ENCODE measurements around the gene GH1. TPM values are rescaled to one million over a fixed set of nuclear protein-coding genes. Genes with fewer than 3 reads are reported as not detected.
"Not testable (repeated sequence)": the region's sequence is repeated elsewhere in the genome, so short reads cannot be mapped to it uniquely, and the experiment has no call there.

The GH1 gene
- total RNA-seq, 2 experiments from 2014 or later, result not detected

GRCh38 chr17:63903787-63904201 is 14.8 kb downstream of the GH1 start:
- H3K27ac Mint-ChIP-seq, result not testable (repeated sequence)
- Mint-ChIP-seq H3K27me3 (peaks cover 30% of the 10 kb centered on the region), H3K4me1 (peaks cover 13% of the 10 kb centered on the region)

GRCh38 chr17:63901971-63902370 is 16.7 kb downstream of the GH1 start:
- not testable (repeated sequence) for H3K27ac Mint-ChIP-seq; H3K4me3 Mint-ChIP-seq; DNase-seq; H3K36me3 Mint-ChIP-seq (ENCODE audit: low read depth); H3K9me3 Mint-ChIP-seq
- peaks cover 19% of the 10 kb centered on the region for H3K27me3 Mint-ChIP-seq
- peaks cover 13% of the 10 kb centered on the region for H3K4me1 Mint-ChIP-seq
- ChIA-PET CTCF (interaction anchor here (0.6 to 5.1 kb wide), 13 partner anchors 9 to 432 kb away, joined by 3 to 34 read pairs (median 4); partner anchors contain the start of gene CSHL1), POLR2A (interaction anchor here (1.4 kb wide), 1 partner anchor 33 kb away, joined by 3 read pairs; no protein-coding TSS in a partner anchor)

More at GRCh38 chr17:63903787-63904201, 14.8 kb downstream of the GH1 start:
- ChIA-PET POLR2A (interaction anchor here (1.4 kb wide), 1 partner anchor 226 kb away, joined by 3 read pairs; the partner anchor contains the start of gene ERN1), CTCF (interaction anchor here (0.6 to 5.1 kb wide), 10 partner anchors 9 to 230 kb away, joined by 3 to 34 read pairs (median 6); no protein-coding TSS in a partner anchor)
- H3K9me3 Mint-ChIP-seq; H3K4me3 Mint-ChIP-seq; H3K36me3 Mint-ChIP-seq (ENCODE audit: low read depth): not testable (repeated sequence)
- peak; percentile 32 for DNase-seq

- H3K4me3 Mint-ChIP-seq; H3K27ac Mint-ChIP-seq; H3K9me3 Mint-ChIP-seq; POLR2A ChIA-PET; H3K36me3 Mint-ChIP-seq (ENCODE audit: low read depth): not testable (repeated sequence)
- Mint-ChIP-seq H3K27me3 (peaks cover 20% of the 10 kb centered on the region), H3K4me1 (peaks cover 13% of the 10 kb centered on the region)
- CTCF ChIA-PET, result interaction anchor here (0.8 to 1.5 kb wide), 4 partner anchors 10 to 13 kb away, joined by 3 to 5 read pairs (median 3); no protein-coding TSS in a partner anchor
- DNase-seq, result peak; percentile 43
These were observed 19.5 kb downstream of the GH1 start for GRCh38 chr17:63898899-63899798.

DNA sequence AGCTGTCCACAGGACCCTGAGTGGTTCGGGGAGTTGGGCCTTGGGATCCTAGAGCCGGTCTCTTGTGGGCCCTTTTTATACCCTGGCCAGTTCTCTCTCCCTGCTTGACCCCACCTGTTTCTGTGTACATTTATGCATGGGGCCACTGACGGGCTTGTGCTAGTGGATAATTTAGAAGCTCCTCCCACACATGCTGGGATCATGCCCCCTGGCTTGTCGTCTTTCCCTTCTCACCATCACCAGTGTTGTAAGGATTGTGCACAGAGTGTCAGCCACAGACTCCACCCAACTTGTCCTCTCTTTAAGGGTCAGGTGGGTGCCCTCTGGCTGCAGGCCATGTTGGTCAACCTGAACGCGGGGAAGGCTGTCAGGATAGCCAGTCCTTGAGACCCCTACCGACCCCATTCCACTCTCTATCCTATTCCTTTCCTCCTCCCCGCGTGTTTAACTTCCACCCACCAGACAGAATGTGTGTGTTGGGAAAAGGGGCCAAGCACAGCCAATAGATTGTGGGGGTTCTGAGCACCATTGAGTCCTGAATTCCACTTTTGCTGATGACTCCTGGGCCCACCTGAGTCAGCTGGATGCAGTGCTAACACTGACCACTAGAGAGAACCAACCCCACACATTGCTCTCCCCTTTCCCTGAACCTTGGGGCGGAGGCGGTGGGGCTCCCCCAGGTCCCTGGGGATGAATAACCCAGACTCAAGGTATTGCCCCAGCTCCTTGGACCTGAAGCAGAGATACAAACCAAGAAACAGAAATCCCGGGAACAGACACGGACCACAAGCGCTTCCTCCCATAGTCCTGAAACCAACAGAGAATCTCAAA is 21.9 kb downstream of the GH1 start, which contains the start of gene CSH1:
Gene CSH1 (minus strand): TSS at position 51 of the 831 bp plus-strand sequence. CDS start 63 bp downstream, outside the sequence.
- H3K27ac Mint-ChIP-seq; POLR2A ChIA-PET; H3K36me3 Mint-ChIP-seq (ENCODE audit: low read depth); H3K4me1 Mint-ChIP-seq; CTCF ChIA-PET; H3K9me3 Mint-ChIP-seq; DNase-seq; H3K4me3 Mint-ChIP-seq: not testable (repeated sequence)
- peaks cover 24% of the 10 kb centered on the region for H3K27me3 Mint-ChIP-seq

- CTCF ChIA-PET, DNase-seq, H3K4me3 Mint-ChIP-seq: not testable (repeated sequence)
These were observed 23.8 kb downstream of the GH1 start for GRCh38 chr17:63894821-63895220.

DNA sequence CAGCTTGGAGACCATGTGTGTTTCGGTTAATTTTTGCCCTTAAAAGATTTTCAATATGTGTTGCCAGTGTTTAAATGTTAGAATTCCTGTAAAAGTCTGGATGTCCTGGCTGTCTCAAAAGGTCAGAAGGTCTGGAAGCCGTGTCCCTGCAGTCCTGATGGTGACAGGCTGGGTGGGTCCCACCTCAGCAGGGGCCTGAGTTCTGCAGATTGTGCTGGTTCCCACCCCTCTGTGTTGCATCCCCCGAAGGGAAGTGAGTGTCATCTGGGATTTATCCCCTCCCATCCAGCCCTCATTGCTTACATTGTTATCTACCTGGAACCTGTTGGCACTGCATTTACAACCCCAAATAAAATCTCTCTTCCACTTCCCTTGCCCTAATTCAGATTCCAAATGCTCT is 24.6 kb downstream of the GH1 start:
- CTCF ChIA-PET; DNase-seq; POLR2A ChIA-PET; H3K4me1 Mint-ChIP-seq; H3K36me3 Mint-ChIP-seq (ENCODE audit: low read depth); H3K4me3 Mint-ChIP-seq; H3K9me3 Mint-ChIP-seq; H3K27ac Mint-ChIP-seq: not testable (repeated sequence)
- H3K27me3 Mint-ChIP-seq, result peaks cover 22% of the 10 kb centered on the region

More at GRCh38 chr17:63894821-63895220, 23.8 kb downstream of the GH1 start:
- H3K4me1 Mint-ChIP-seq; H3K27ac Mint-ChIP-seq; H3K9me3 Mint-ChIP-seq; POLR2A ChIA-PET; H3K36me3 Mint-ChIP-seq (ENCODE audit: low read depth): not testable (repeated sequence)
- H3K27me3 Mint-ChIP-seq, result peaks cover 21% of the 10 kb centered on the region

DNA sequence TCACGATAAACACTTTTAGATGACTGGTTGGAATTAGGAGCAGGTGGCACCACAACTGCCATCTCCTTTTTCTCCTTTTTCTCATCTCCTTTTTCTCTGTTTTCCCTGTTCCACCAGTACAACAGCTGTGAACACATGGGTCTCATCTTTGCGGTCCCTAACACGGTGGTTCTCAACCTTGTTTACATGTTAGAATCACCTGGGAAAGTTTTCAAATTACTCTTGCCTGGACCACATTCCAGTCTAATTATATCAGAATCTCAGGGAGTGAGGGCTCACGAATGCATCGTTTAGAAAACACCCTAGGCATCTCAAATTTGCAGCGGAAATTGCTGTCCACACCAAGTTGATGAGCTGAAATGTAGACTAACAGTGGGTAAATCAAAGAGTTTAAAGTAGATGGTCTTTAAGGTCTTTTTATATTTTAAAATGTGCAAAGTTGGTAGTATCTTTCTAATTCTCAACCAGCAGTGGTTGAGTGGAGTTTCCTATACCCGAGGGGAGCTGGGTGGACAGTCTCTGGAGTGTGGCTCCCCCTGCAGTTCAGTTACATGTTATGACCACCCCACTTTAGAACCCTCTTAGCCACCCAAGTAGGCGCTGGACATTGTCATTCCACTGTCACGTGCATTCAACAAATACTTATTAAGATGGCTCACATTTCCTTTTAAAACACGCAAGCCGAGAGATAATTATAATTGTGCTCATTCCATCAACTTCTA is 26.2 kb downstream of the GH1 start:
- CTCF ChIA-PET, result interaction anchor here (0.8 to 1.1 kb wide), 3 partner anchors 10 to 241 kb away, joined by 3 to 4 read pairs (median 3); no protein-coding TSS in a partner anchor
- H3K27me3 Mint-ChIP-seq, result peaks cover 29% of the 10 kb centered on the region
- H3K9me3 Mint-ChIP-seq; DNase-seq; H3K27ac Mint-ChIP-seq; H3K4me1 Mint-ChIP-seq; POLR2A ChIA-PET; H3K36me3 Mint-ChIP-seq (ENCODE audit: low read depth); H3K4me3 Mint-ChIP-seq: not testable (repeated sequence)

GRCh38 chr17:63889026-63889848 is 29.4 kb downstream of the GH1 start:
- H3K4me1 Mint-ChIP-seq; POLR2A ChIA-PET; H3K9me3 Mint-ChIP-seq; DNase-seq; H3K4me3 Mint-ChIP-seq; H3K36me3 Mint-ChIP-seq (ENCODE audit: low read depth); H3K27ac Mint-ChIP-seq: not testable (repeated sequence)
- CTCF ChIA-PET, result interaction anchor here (0.6 to 3.6 kb wide), 21 partner anchors 9 to 748 kb away, joined by 3 to 14 read pairs (median 3); partner anchors contain the start of gene ERN1
- H3K27me3 Mint-ChIP-seq, result peaks cover 31% of the 10 kb centered on the region

- H3K27me3 Mint-ChIP-seq, result peaks cover 14% of the 10 kb centered on the region
- H3K4me3 Mint-ChIP-seq; POLR2A ChIA-PET; H3K27ac Mint-ChIP-seq; CTCF ChIA-PET; H3K36me3 Mint-ChIP-seq (ENCODE audit: low read depth); DNase-seq; H3K4me1 Mint-ChIP-seq; H3K9me3 Mint-ChIP-seq: not testable (repeated sequence)
These were observed 33.5 kb downstream of the GH1 start for GRCh38 chr17:63885119-63885518.

DNA sequence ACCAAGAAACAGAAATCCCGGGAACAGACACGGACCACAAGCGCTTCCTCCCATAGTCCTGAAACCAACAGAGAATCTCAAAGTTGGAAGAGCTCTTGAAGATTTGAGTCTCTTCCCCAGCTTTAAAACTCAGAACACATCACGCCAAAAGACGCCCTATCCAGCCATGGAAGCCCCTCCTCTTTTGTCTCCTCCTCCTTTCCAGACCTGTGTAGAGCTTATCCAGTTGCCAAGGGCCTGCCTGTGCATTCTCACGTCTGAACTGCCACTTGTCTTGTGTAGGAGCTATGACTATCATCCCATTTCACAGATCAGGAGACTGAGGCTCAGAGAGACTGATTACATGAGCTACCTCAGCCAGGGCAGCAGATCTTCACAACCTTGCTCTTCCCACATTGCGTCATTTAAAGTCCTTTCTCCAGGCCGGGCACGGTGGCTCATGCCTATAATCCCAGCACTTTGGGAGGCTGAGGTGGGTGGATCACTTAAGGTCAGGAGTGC is 36.0 kb downstream of the GH1 start:
- H3K27me3 Mint-ChIP-seq; H3K4me1 Mint-ChIP-seq; H3K27ac Mint-ChIP-seq; POLR2A ChIA-PET; H3K9me3 Mint-ChIP-seq; DNase-seq; H3K4me3 Mint-ChIP-seq; H3K36me3 Mint-ChIP-seq (ENCODE audit: low read depth): not testable (repeated sequence)
- CTCF ChIA-PET, result interaction anchor here (0.7 to 1.3 kb wide), 5 partner anchors 16 to 146 kb away, joined by 3 to 5 read pairs (median 4); no protein-coding TSS in a partner anchor

DNA sequence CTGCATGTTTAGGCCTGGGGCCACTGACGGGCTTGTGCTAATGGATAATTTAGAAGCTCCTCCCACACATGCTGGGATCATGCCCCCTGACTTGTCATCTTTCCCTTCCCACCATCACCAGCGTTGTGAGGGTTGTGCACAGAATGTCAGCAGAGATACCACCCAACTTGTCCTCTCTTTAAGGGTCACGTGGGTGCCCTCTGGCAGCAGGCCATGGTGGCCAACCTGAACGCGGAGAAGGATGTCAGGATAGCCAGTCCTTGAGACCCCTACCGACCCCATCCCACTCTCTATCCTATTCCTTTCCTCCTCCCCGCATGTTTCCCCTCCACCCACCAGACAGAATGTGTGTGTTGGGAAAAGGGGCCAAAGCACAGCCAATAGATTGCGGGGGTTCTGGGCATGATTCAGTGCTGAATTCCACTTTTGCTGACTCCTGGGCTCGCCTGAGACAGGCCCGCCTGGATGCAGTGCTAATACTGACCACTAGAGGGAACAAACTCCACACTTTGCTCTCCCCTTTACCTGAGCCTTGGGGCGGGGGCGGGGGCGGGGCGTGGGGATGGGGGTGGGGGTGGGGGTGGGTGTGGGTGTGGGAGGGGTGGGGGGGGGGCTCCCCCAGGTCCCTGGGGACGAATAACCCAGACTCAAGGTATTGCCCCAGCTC is 36.6 kb downstream of the GH1 start, which contains the start of gene GH2:
Gene GH2 (minus strand): TSS at position 10 of the 667 bp plus-strand sequence. CDS start 143 bp downstream, outside the sequence.
- no peak within 1 kb of the TSS for H3K27ac Mint-ChIP-seq
- no peaks in the 10 kb centered on the region for H3K36me3 Mint-ChIP-seq (ENCODE audit: low read depth)
- H3K27me3 Mint-ChIP-seq, result peaks cover 5% of the 10 kb centered on the region
- peak; percentile 65 for DNase-seq
- POLR2A ChIA-PET, result no interaction called here
- H3K9me3 Mint-ChIP-seq, result no peaks in the 10 kb centered on the region
- CTCF ChIA-PET, result interaction anchor here (0.8 to 1.3 kb wide), 3 partner anchors 16 to 33 kb away, joined by 3 to 4 read pairs (median 3); no protein-coding TSS in a partner anchor
- no peaks in the 10 kb centered on the region for H3K4me1 Mint-ChIP-seq
- H3K4me3 Mint-ChIP-seq, result no peak within 1 kb of the TSS
